Caco-2 (cell line): Measurements from ENCODE around the gene PCDHB4. TPM values are rescaled to one million over a fixed set of nuclear protein-coding genes. Genes with fewer than 3 reads are reported as not detected.
"Not testable (repeated sequence)": the region's sequence is repeated elsewhere in the genome, so short reads cannot be mapped to it uniquely, and the experiment has no call there.

ENCODE experiments used
- BruUV-seq: library from RNA; stranded (reverse); fragments of 400-500 nt; replicated peaks from 2 replicates; lab custom pipeline; 2021; lab: Mats Ljungman, UMichigan
- CTCF ChIA-PET: fragments of 300-600 bp; sonication (Branson Sonifier 250); formaldehyde crosslinking; loops from one replicate; lab custom pipeline; 2022; ENCODE audit warnings: antibody characterized with exemption; lab: Charles Lee
- POLR2A ChIA-PET: fragments of 300-600 bp; sonication (Branson Sonifier 250); formaldehyde crosslinking; loops from one replicate; lab custom pipeline; 2022; ENCODE audit warnings: antibody characterized with exemption; lab: Charles Lee
- DNase-seq, 2 experiments: peaks; one replicate each; pipeline versions ENCODE4 v3.0.0 to v3.0.0-alpha.2; 2020 to 2022
- H3K27me3 ChIP-seq: replicated peaks from 2 replicates; pipeline ENCODE4 v1.6.0; 2011; ENCODE audit warnings: low read length; ENCODE audit not compliant: control insufficient read depth, insufficient read depth
- H3K36me3 ChIP-seq: 2 replicates; pipeline ENCODE4 v1.5.1; 2011; ENCODE audit warnings: low read length; ENCODE audit not compliant: control insufficient read depth, insufficient read depth
- H3K4me1 ChIP-seq: fragments of 250-450 bp; sonication (Bioruptor Pico); 2 replicates; pipeline ENCODE4 v1.5.1; 2020; ENCODE audit warnings: mild to moderate bottlenecking
- H3K4me3 ChIP-seq: 2 replicates; pipeline ENCODE4 v1.5.1; 2011; ENCODE audit warnings: low read depth, mild to moderate bottlenecking, control low read depth, low read length
- H3K9me3 ChIP-seq: fragments of 250-450 bp; sonication (Bioruptor Pico); 2 replicates; pipeline ENCODE4 v1.5.1; 2020; ENCODE audit warnings: mild to moderate bottlenecking, moderate library complexity
- H3K27ac Mint-ChIP-seq: one replicate; pipeline ENCODE4 v1.8.0; 2022; ENCODE audit warnings: mixed read lengths; ENCODE audit not compliant: unreplicated experiment
- H3K27me3 Mint-ChIP-seq: one replicate; pipeline ENCODE4 v1.8.0; 2022; ENCODE audit warnings: mixed read lengths; ENCODE audit not compliant: insufficient read depth, unreplicated experiment
- H3K36me3 Mint-ChIP-seq: one replicate; pipeline ENCODE4 v1.8.0; 2022; ENCODE audit warnings: mild to moderate bottlenecking, mixed read lengths; ENCODE audit not compliant: insufficient read depth, unreplicated experiment
- H3K4me1 Mint-ChIP-seq: one replicate; pipeline ENCODE4 v1.8.0; 2022; ENCODE audit warnings: low read depth, mixed read lengths; ENCODE audit not compliant: unreplicated experiment
- H3K4me3 Mint-ChIP-seq: one replicate; pipeline ENCODE4 v1.8.0; 2022; ENCODE audit warnings: mild to moderate bottlenecking, moderate library complexity, mixed read lengths; ENCODE audit not compliant: unreplicated experiment
- H3K9me3 Mint-ChIP-seq: one replicate; pipeline ENCODE4 v1.8.0; 2022; ENCODE audit warnings: mixed read lengths; ENCODE audit not compliant: unreplicated experiment
- CTCF ChIP-seq, 2 experiments: fragments of 200-600 bp in 1 of 2; IDR thresholded peaks; 1 replicate in 1 of 2; 2 replicates in 1 of 2; pipeline versions ENCODE4 v1.5.1 to v1.8.0; 2011 to 2022; ENCODE audit warnings: antibody characterized with exemption in 1 of 2, control low read depth in 1 of 2, inconsistent platforms in 1 of 2, low read depth in 1 of 2, low read length in 1 of 2, mild to moderate bottlenecking in 1 of 2, moderate library complexity in 1 of 2; ENCODE audit not compliant: insufficient read depth in 1 of 2, severe bottlenecking in 1 of 2, unreplicated experiment in 1 of 2
- intact Hi-C: fragments of 100-400 bp; cut with micrococcal nuclease; formaldehyde crosslinking; loops from one replicate; pipeline ENCODE4 v1.10.0; 2022; ENCODE audit not compliant: unreplicated experiment
- total RNA-seq: library from RNA; stranded (reverse); gene quantifications from 2 replicates; pipeline ENCODE4 v1.2.3, GENCODE V29; 2022

PCDHB4 gene
- total RNA-seq, 1 experiment from 2014 or later, result not detected

- CTCF ChIA-PET, result no interaction called here
- DNase-seq, result no peak
- TF ChIP-seq CTCF (IDR thresholded peaks at IDR 0.05; ENCODE audit: insufficient read depth in 1 of 2, low read depth in 1 of 2, low read length in 1 of 2, severe bottlenecking in 1 of 2, unreplicated experiment in 1 of 2), result no peak
- H3K27me3 ChIP-seq, result no peaks in the 10 kb centered on the region
- H3K9me3 ChIP-seq, result no peaks in the 10 kb centered on the region
- no peaks in the 10 kb centered on the region for H3K27me3 Mint-ChIP-seq
- H3K4me1 Mint-ChIP-seq, result no peaks in the 10 kb centered on the region
- no TSS peak for BruUV-seq
- intact Hi-C loops, result no loop called here
- no peak overlapping the region for H3K4me3 Mint-ChIP-seq
- POLR2A ChIA-PET, result no interaction called here
- no peak overlapping the region for H3K4me3 ChIP-seq
- no peaks in the 10 kb centered on the region for H3K36me3 ChIP-seq
- no peaks in the 10 kb centered on the region for H3K4me1 ChIP-seq
- peaks cover 8% of the 10 kb centered on the region for H3K9me3 Mint-ChIP-seq
- no peaks in the 10 kb centered on the region for H3K36me3 Mint-ChIP-seq
- H3K27ac Mint-ChIP-seq, result no peak overlapping the region
These were observed 5.7 kb downstream of the PCDHB4 start for GRCh38 chr5:141127305-141127704.

- Histone ChIP-seq H3K4me1 (no peaks in the 10 kb centered on the region), H3K4me3 (no peak within 1 kb of the TSS), H3K27me3 (no peaks in the 10 kb centered on the region), H3K36me3 (no peaks in the 10 kb centered on the region), H3K9me3 (peaks cover 7% of the 10 kb centered on the region; the same call in 1 of the 2 replicates)
- no peak for TF ChIP-seq CTCF (IDR thresholded peaks at IDR 0.05; ENCODE audit: insufficient read depth in 1 of 2, low read depth in 1 of 2, low read length in 1 of 2, severe bottlenecking in 1 of 2, unreplicated experiment in 1 of 2)
- H3K36me3 Mint-ChIP-seq, result no peaks in the 10 kb centered on the region
- POLR2A ChIA-PET, result no interaction called here
- no peaks in the 10 kb centered on the region for H3K4me1 Mint-ChIP-seq
- no peaks in the 10 kb centered on the region for H3K27me3 Mint-ChIP-seq
- no peak within 1 kb of the TSS for H3K27ac Mint-ChIP-seq
- peaks cover 28% of the 10 kb centered on the region for H3K9me3 Mint-ChIP-seq
- no peak for DNase-seq
- intact Hi-C loops, result no loop called here
- CTCF ChIA-PET, result no interaction called here
- BruUV-seq, result no TSS peak
- H3K4me3 Mint-ChIP-seq, result no peak within 1 kb of the TSS
These were observed 13.6 kb downstream of the PCDHB4 start, which contains the start of gene PCDHB5 for GRCh38 chr5:141135030-141135717. PCDHB5 (plus strand) TSS chr5:141135206; CDS start chr5:141135435, 229 bp downstream.

GRCh38 chr5:141135718-141136266, 14.2 kb downstream of the PCDHB4 start:
- H3K27me3 ChIP-seq, result no peaks in the 10 kb centered on the region
- H3K36me3 ChIP-seq, result no peaks in the 10 kb centered on the region
- H3K4me3 ChIP-seq, result no peak overlapping the region
- ChIA-PET POLR2A (no interaction called here), CTCF (no interaction called here)
- H3K27ac Mint-ChIP-seq, result no peak overlapping the region
- no peak overlapping the region for H3K4me3 Mint-ChIP-seq
- no peaks in the 10 kb centered on the region for H3K36me3 Mint-ChIP-seq
- H3K27me3 Mint-ChIP-seq, result no peaks in the 10 kb centered on the region
- DNase-seq, result no peak
- H3K4me1 Mint-ChIP-seq, result no peaks in the 10 kb centered on the region
- H3K4me1 ChIP-seq, result no peaks in the 10 kb centered on the region
- peaks cover 28% of the 10 kb centered on the region for H3K9me3 Mint-ChIP-seq
- BruUV-seq, result no TSS peak
- H3K9me3 ChIP-seq, result peaks cover 7% of the 10 kb centered on the region; the same call in 1 of the 2 replicates
- no peak for TF ChIP-seq CTCF (IDR thresholded peaks at IDR 0.05; ENCODE audit: insufficient read depth in 1 of 2, low read depth in 1 of 2, low read length in 1 of 2, severe bottlenecking in 1 of 2, unreplicated experiment in 1 of 2)
- intact Hi-C loops, result no loop called here

DNA sequence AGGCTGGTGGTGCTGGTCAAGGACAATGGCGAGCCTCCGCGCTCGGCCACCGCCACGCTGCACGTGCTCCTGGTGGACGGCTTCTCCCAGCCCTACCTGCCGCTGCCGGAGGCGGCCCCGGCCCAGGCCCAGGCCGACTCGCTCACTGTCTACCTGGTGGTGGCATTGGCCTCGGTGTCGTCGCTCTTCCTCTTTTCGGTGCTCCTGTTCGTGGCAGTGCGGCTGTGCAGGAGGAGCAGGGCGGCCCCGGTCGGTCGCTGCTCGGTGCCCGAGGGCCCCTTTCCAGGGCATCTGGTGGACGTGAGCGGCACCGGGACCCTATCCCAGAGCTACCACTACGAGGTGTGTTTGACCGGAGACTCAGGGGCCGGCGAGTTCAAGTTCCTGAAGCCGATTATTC, 15.7 kb downstream of the PCDHB4 start:
- H3K36me3 Mint-ChIP-seq, H3K27me3 Mint-ChIP-seq, CTCF ChIA-PET, H3K9me3 ChIP-seq, H3K4me1 Mint-ChIP-seq, H3K4me1 ChIP-seq, intact Hi-C loops, H3K36me3 ChIP-seq, H3K4me3 Mint-ChIP-seq, H3K27ac Mint-ChIP-seq, H3K27me3 ChIP-seq, BruUV-seq, DNase-seq, H3K4me3 ChIP-seq, POLR2A ChIA-PET: not testable (repeated sequence)
- H3K9me3 Mint-ChIP-seq, result peaks cover 28% of the 10 kb centered on the region
